ENCODE data around the gene DAZAP1.

DAZAP1 gene

GRCh38 chr19:1390890-1391423, 16.4 kb upstream of the DAZAP1 start:
- no peak for TF ChIP-seq CTCF (IDR thresholded peaks at IDR 0.05; ENCODE audit: low read depth, low read length)
- no peak for DNase-seq (ENCODE audit: extremely low read depth, low read depth)

- no peak for DNase-seq (ENCODE audit: extremely low read depth, low read depth)
- TF ChIP-seq CTCF (IDR thresholded peaks at IDR 0.05; ENCODE audit: low read depth, low read length), result no peak
These were observed 15.0 kb upstream of the DAZAP1 start for GRCh38 chr19:1392407-1392806.

- no peak for TF ChIP-seq CTCF (IDR thresholded peaks at IDR 0.05; ENCODE audit: low read depth, low read length)
- no peak for DNase-seq (ENCODE audit: extremely low read depth, low read depth)
These were observed 14.4 kb upstream of the DAZAP1 start for GRCh38 chr19:1392939-1393530.

- DNase-seq (ENCODE audit: extremely low read depth, low read depth), result no peak
- TF ChIP-seq CTCF (IDR thresholded peaks at IDR 0.05; ENCODE audit: low read depth, low read length), result no peak
These were observed 13.5 kb upstream of the DAZAP1 start for GRCh38 chr19:1393841-1394240.

- DNase-seq (ENCODE audit: extremely low read depth, low read depth), result no peak
- no peak for TF ChIP-seq CTCF (IDR thresholded peaks at IDR 0.05; ENCODE audit: low read depth, low read length)
These were observed 12.9 kb upstream of the DAZAP1 start for GRCh38 chr19:1394252-1395193.

- TF ChIP-seq CTCF (IDR thresholded peaks at IDR 0.05; ENCODE audit: low read depth, low read length), result no peak
- DNase-seq (ENCODE audit: extremely low read depth, low read depth), result no peak
These were observed 12.0 kb upstream of the DAZAP1 start for GRCh38 chr19:1395194-1396018.

Data from AG09319 (cell line).